Fibroblast of pulmonary artery (primary cell): Measurements from ENCODE around the gene C15orf61.

Source experiments
- DNase-seq: peaks from one replicate; pipeline ENCODE4 v3.0.0-alpha.2; 2010; ENCODE audit warnings: low read depth
- H3K4me3 ChIP-seq: replicated peaks from 2 replicates; pipeline ENCODE4 v1.5.1; 2011; ENCODE audit warnings: low read depth, mild to moderate bottlenecking, control low read depth, low read length, moderate library complexity
- CTCF ChIP-seq: IDR thresholded peaks from 2 replicates; pipeline ENCODE4 v1.5.1; 2011; ENCODE audit warnings: mild to moderate bottlenecking, control low read depth, low read length, inconsistent platforms; ENCODE audit errors: missing control alignments

C15orf61 gene

GRCh38 chr15:67524235-67524634 lies 3.3 kb downstream of the C15orf61 start:
- DNase-seq: no peak

GRCh38 chr15:67528513-67528912 lies 7.6 kb downstream of the C15orf61 start:
- DNase-seq: no peak
- no peak for TF ChIP-seq CTCF
- no peak overlapping the region for H3K4me3 ChIP-seq

More at GRCh38 chr15:67524235-67524634, 3.3 kb downstream of the C15orf61 start:
- H3K4me3 ChIP-seq: no peak overlapping the region
- TF ChIP-seq CTCF: no peak

- no peak overlapping the region for H3K4me3 ChIP-seq
- TF ChIP-seq CTCF: no peak
- DNase-seq: peak; percentile 50
Observed at GRCh38 chr15:67531379-67531914, 10.5 kb downstream of the C15orf61 start.

- DNase-seq: no peak
- H3K4me3 ChIP-seq: no peak overlapping the region
- no peak for TF ChIP-seq CTCF
Observed at GRCh38 chr15:67533873-67534272, 12.9 kb downstream of the C15orf61 start.

- no peak for TF ChIP-seq CTCF
- no peak overlapping the region for H3K4me3 ChIP-seq
- DNase-seq: no peak
Observed at GRCh38 chr15:67534360-67534759, 13.4 kb downstream of the C15orf61 start.

- no peak overlapping the region for H3K4me3 ChIP-seq
- no peak for DNase-seq
- TF ChIP-seq CTCF: no peak
Observed at GRCh38 chr15:67537771-67538170, 16.8 kb downstream of the C15orf61 start.
